ENCODE data around the gene KDM2B.

GRCh38 chr12:121443193-121443870 is 137.5 kb downstream of the KDM2B start:
- TF ChIP-seq, protein P1, sequence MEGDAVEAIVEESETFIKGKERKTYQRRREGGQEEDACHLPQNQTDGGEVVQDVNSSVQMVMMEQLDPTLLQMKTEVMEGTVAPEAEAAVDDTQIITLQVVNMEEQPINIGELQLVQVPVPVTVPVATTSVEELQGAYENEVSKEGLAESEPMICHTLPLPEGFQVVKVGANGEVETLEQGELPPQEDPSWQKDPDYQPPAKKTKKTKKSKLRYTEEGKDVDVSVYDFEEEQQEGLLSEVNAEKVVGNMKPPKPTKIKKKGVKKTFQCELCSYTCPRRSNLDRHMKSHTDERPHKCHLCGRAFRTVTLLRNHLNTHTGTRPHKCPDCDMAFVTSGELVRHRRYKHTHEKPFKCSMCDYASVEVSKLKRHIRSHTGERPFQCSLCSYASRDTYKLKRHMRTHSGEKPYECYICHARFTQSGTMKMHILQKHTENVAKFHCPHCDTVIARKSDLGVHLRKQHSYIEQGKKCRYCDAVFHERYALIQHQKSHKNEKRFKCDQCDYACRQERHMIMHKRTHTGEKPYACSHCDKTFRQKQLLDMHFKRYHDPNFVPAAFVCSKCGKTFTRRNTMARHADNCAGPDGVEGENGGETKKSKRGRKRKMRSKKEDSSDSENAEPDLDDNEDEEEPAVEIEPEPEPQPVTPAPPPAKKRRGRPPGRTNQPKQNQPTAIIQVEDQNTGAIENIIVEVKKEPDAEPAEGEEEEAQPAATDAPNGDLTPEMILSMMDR (IDR thresholded peaks at IDR 0.05), result peak; percentile 100
- TF ChIP-seq ZFX (IDR thresholded peaks at IDR 0.05; ENCODE audit: borderline replicate concordance), result no peak

Measured in 22Rv1 (cell line).